A673 (cell line): ENCODE results near the gene BTBD9.

ENCODE experiments used
- EZH2 ChIP-seq: fragments of 200-600 bp; sonication (generic); IDR thresholded peaks from 2 replicates; pipeline ENCODE4 v1.6.1; 2017; ENCODE audit warnings: borderline replicate concordance, low read depth, mild to moderate bottlenecking, mixed read lengths, antibody characterized with exemption, low read length; ENCODE audit not compliant: poor library complexity, severe bottlenecking
- TF ChIP-seq, protein P1 (sequence below): fragments of 300-800, 200-600 bp; sonication (generic); conservative IDR thresholded peaks from 2 replicates; pipeline ENCODE4 v1.5.1; 2017; ENCODE audit warnings: low read depth, mild to moderate bottlenecking, antibody characterized with exemption, low read length, moderate library complexity, mixed read lengths

DNA sequence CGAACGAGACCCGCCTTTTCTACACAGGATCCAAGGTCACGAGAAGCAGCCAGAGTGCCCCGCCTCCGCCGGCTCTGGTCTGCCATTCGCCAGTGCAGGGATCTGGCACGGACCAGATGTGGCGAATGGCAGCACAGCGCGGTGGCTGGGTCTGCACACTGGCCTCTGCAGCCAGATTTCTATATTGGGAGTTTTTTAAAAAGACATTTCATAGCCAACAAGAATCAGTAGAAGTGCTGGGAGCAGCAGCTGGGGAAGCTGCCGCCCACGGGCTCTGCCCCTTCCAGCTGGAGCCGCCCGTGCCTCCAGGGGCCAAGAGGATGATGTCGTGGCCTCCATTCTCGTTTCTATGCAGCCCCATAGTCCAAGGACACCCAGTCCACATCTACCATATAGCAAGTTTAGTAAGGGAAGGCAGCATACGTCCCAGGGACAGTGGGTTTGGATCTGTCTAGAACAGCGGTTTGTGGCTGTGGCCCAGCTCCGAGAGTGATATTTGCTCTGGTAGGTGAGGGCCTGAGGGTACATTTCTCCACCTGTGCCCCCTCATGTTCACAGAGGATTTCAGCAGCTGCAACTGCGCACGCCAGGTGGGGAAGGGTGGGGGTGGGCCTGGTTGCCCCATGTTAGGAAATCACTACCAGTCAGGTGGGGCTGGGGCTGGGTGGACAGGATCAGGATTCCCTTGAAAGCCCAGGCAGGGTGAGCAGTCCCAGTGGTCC is 486.5 kb downstream of the BTBD9 start:
- TF ChIP-seq, protein P1, sequence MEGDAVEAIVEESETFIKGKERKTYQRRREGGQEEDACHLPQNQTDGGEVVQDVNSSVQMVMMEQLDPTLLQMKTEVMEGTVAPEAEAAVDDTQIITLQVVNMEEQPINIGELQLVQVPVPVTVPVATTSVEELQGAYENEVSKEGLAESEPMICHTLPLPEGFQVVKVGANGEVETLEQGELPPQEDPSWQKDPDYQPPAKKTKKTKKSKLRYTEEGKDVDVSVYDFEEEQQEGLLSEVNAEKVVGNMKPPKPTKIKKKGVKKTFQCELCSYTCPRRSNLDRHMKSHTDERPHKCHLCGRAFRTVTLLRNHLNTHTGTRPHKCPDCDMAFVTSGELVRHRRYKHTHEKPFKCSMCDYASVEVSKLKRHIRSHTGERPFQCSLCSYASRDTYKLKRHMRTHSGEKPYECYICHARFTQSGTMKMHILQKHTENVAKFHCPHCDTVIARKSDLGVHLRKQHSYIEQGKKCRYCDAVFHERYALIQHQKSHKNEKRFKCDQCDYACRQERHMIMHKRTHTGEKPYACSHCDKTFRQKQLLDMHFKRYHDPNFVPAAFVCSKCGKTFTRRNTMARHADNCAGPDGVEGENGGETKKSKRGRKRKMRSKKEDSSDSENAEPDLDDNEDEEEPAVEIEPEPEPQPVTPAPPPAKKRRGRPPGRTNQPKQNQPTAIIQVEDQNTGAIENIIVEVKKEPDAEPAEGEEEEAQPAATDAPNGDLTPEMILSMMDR: no peak
- no peak for TF ChIP-seq EZH2
